Tibial nerve (tissue), 4 donors: Measurements from ENCODE around the gene FMNL2. TPM values are rescaled to one million over a fixed set of nuclear protein-coding genes. Genes with fewer than 3 reads are reported as not detected.

Experiments used
- DNase-seq, 2 donors: peaks; one replicate each; pipeline ENCODE4 v3.0.0-alpha.2; 2019; ENCODE audit warnings: low spot score in 2 of 2
- H3K27ac ChIP-seq, 4 donors: fragments of 200-600 bp; sonication (generic) in 3 of 4; one replicate each; pipeline ENCODE4 v1.5.1; 2017 to 2019; ENCODE audit warnings: mild to moderate bottlenecking in 1 of 4
- H3K27me3 ChIP-seq, 2 donors: fragments of 200-600 bp; sonication (generic) in 1 of 2; one replicate each; pipeline versions ENCODE4 v1.5.1 to v1.6.0; 2017 to 2019
- H3K36me3 ChIP-seq, 3 donors: fragments of 200-600 bp; sonication (generic); one replicate each; pipeline ENCODE4 v1.5.1; 2018 to 2019
- H3K4me1 ChIP-seq, 4 donors: fragments of 200-600 bp; sonication (generic) in 3 of 4; one replicate each; pipeline ENCODE4 v1.5.1; 2017 to 2019
- H3K4me3 ChIP-seq, 4 donors: fragments of 200-600 bp; sonication (generic) in 3 of 4; one replicate each; pipeline ENCODE4 v1.5.1; 2017 to 2019; ENCODE audit warnings: mild to moderate bottlenecking in 1 of 4, moderate library complexity in 1 of 4
- H3K9me3 ChIP-seq, 4 donors: fragments of 200-600 bp; sonication (generic) in 3 of 4; one replicate each; pipeline ENCODE4 v1.5.1; 2017 to 2019
- EP300 ChIP-seq, 2 donors: sonication (generic); formaldehyde crosslinking; IDR thresholded peaks; one replicate each; pipeline ENCODE4 v1.6.1; 2017; ENCODE audit warnings: antibody characterized with exemption in 2 of 2, mild to moderate bottlenecking in 1 of 2
- POLR2A ChIP-seq, 2 donors: fragments of 450-650 bp; IDR thresholded peaks; one replicate each; pipeline ENCODE4 v1.6.1; 2017; ENCODE audit warnings: antibody characterized with exemption in 2 of 2, mild to moderate bottlenecking in 2 of 2, moderate library complexity in 2 of 2
- WGBS, 2 donors: methylation state at CpG; one replicate each; pipeline ENCODE4 v1.1.5; 2018; 5-methylcytosine and 5-hydroxymethylcytosine counted together
- total RNA-seq, 4 donors: library from RNA; depleted of rRNA; stranded (reverse); fragments of >200 nt; gene quantifications; one replicate each; pipeline ENCODE4 v1.1.0, GENCODE V29; 2016
- TF ChIP-seq, protein P1 (sequence below), 5 experiments: fragments of 200-600 bp in 3 of 5; fragments of 450-650 bp in 2 of 5; sonication (generic) in 3 of 5; IDR thresholded peaks; one replicate each; pipeline ENCODE4 v1.5.1; 2016 to 2019; ENCODE audit warnings: antibody characterized with exemption in 5 of 5, mild to moderate bottlenecking in 3 of 5, moderate library complexity in 2 of 5

FMNL2 gene
- total RNA-seq, 4 donors from 2014 or later: 94.5 to 131 (median 98.1) TPM

DNA sequence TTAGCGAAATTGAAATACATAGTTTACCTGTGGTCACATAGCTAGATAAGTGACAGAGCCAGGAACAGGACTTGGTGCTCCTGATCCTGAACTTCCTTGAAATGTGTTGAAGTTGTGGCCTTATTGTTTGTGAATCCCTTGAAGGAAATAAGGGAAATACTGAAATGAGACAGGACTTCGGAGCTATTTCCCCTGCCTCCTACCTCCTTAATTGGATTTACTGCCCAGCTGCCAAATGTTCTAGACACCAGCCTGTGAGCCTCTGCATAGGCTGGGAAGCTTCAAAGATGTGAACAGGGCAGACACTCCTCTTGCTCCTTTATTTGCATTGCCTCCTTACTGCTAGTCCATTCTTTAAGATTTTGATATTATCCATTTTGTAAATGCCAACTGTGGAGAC, 247.1 kb downstream of the FMNL2 start:
- 72 to 77% methylated on average over 2 of the region's 2 CpGs for WGBS, 2 donors
- no peak for DNase-seq
- Histone ChIP-seq H3K9me3 (no peaks in the 10 kb centered on the region), H3K4me3 (no peak overlapping the region), H3K27me3 (no peaks in the 10 kb centered on the region), H3K36me3 (no peaks in the 10 kb centered on the region), H3K27ac (peak overlapping the region in 2 of 4 donors; percentile 51 to 60), H3K4me1 (peaks cover 4 to 78% (median 28%) of the 10 kb centered on the region in 4 donors)
- TF ChIP-seq EP300 (IDR thresholded peaks at IDR 0.05) (no peak), POLR2A (IDR thresholded peaks at IDR 0.05) (no peak)
- TF ChIP-seq, protein P1, sequence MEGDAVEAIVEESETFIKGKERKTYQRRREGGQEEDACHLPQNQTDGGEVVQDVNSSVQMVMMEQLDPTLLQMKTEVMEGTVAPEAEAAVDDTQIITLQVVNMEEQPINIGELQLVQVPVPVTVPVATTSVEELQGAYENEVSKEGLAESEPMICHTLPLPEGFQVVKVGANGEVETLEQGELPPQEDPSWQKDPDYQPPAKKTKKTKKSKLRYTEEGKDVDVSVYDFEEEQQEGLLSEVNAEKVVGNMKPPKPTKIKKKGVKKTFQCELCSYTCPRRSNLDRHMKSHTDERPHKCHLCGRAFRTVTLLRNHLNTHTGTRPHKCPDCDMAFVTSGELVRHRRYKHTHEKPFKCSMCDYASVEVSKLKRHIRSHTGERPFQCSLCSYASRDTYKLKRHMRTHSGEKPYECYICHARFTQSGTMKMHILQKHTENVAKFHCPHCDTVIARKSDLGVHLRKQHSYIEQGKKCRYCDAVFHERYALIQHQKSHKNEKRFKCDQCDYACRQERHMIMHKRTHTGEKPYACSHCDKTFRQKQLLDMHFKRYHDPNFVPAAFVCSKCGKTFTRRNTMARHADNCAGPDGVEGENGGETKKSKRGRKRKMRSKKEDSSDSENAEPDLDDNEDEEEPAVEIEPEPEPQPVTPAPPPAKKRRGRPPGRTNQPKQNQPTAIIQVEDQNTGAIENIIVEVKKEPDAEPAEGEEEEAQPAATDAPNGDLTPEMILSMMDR (IDR thresholded peaks at IDR 0.05): no peak

DNA sequence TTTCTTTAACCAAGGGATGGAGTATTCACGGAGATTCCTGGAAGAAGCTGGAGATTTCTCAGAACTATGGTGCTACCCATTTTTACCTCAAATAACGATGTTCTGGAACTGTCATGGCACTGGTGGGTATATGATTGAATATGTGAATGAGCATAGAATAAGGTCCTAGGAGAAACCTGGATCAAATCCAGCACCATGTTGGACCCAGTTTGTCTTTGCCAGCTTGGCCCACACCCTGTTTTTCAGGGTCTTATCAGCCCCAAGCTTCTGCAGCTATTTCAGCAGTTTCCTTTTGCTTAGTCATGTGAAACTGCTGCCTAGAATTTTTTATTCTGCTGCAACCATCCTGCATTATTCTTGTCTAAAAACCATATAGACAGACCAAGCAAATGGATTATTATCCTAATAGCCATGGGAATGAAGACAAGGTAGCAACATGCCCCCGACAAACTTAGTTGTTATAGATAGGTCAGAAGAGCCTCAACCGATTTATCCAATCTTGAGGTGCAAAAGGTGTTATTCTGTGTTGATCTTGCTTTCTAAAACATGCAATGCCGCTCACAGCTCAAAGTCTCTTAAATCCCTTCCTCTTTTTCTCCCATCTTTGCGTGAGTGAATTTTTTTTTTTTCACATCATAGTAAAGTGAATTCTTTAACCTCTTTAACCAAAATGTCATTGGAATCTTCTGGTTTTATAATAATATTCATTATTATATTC, 248.7 kb downstream of the FMNL2 start:
- WGBS, 2 donors: 85 to 90% methylated on average over 6 of the region's 6 CpGs
- TF ChIP-seq EP300 (IDR thresholded peaks at IDR 0.05) (no peak), POLR2A (IDR thresholded peaks at IDR 0.05) (no peak)
- TF ChIP-seq, protein P1 (IDR thresholded peaks at IDR 0.05): no peak
- Histone ChIP-seq H3K27me3 (no peaks in the 10 kb centered on the region), H3K9me3 (no peaks in the 10 kb centered on the region), H3K36me3 (no peaks in the 10 kb centered on the region), H3K4me3 (no peak overlapping the region), H3K4me1 (peaks cover 4 to 73% (median 30%) of the 10 kb centered on the region in 4 donors), H3K27ac (peak overlapping the region in 1 of 4 donors; percentile 29)
- DNase-seq: no peak

DNA sequence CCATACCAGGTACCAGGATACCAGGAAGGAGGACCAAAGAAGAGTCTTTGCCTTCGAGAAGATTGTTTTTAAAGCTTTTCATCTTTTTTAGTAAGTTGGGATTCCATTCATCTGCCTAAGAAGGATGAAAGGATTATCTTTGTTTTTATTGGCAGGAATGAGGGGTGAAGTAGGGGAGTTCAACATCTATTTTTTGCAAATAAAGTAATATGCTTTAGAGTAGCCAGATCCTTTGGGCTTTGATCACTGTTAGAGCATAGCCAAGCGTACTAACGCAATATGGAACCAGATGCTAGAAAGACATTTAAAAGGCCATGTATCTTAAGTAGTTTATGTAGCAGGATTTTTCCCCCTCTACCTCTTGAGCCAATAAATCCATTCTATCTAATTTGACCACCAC, 249.3 kb downstream of the FMNL2 start:
- no peaks in the 10 kb centered on the region for H3K36me3 ChIP-seq
- peak overlapping the region in 2 of 4 donors; percentile 6 to 29 for H3K27ac ChIP-seq
- peaks cover 4 to 72% (median 31%) of the 10 kb centered on the region in 4 donors for H3K4me1 ChIP-seq
- no peak overlapping the region for H3K4me3 ChIP-seq
- no peak for DNase-seq
- no peaks in the 10 kb centered on the region for H3K9me3 ChIP-seq
- TF ChIP-seq EP300 (IDR thresholded peaks at IDR 0.05) (no peak), POLR2A (IDR thresholded peaks at IDR 0.05) (no peak)
- TF ChIP-seq, protein P1 (IDR thresholded peaks at IDR 0.05): no peak
- 56 to 62% methylated on average over 3 of the region's 3 CpGs for WGBS, 2 donors
- H3K27me3 ChIP-seq: no peaks in the 10 kb centered on the region

DNA sequence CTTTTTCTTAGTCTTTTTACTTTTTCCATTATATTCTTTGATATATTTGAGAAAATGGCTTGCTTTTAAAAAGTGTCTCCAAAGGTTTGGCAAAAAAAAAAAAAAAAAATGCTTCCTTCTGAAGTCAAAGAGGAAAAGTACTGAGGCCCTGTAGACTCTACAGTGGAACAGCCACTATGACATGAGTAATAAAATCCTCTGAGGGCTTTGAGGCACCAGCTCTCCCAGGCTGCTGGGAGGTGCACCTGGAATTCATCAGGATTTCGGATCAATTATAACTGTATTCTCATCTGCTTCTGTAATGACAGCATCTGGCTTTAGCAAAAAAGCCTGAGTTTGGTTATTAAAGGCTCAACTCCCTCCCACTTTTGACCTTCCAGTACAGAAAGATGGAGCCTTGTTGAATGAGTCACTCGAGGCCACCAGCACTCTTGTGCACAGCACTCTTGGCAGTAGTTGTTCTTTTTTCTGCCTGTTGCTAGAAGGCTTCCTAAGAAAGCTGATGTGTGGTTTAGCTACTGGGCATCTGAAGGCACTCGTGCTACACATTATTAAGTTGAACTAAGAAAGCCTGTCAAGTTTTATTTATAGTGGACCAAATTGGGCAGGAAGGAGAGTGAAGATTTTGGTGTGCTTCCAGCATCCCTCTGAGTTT, 251.0 kb downstream of the FMNL2 start:
- Histone ChIP-seq H3K4me1 (peaks cover 4 to 67% (median 24%) of the 10 kb centered on the region in 4 donors), H3K27ac (peak overlapping the region in 2 of 4 donors; percentile 67 to 82)
- 23 to 25% methylated on average over 3 of the region's 3 CpGs for WGBS, 2 donors

DNA sequence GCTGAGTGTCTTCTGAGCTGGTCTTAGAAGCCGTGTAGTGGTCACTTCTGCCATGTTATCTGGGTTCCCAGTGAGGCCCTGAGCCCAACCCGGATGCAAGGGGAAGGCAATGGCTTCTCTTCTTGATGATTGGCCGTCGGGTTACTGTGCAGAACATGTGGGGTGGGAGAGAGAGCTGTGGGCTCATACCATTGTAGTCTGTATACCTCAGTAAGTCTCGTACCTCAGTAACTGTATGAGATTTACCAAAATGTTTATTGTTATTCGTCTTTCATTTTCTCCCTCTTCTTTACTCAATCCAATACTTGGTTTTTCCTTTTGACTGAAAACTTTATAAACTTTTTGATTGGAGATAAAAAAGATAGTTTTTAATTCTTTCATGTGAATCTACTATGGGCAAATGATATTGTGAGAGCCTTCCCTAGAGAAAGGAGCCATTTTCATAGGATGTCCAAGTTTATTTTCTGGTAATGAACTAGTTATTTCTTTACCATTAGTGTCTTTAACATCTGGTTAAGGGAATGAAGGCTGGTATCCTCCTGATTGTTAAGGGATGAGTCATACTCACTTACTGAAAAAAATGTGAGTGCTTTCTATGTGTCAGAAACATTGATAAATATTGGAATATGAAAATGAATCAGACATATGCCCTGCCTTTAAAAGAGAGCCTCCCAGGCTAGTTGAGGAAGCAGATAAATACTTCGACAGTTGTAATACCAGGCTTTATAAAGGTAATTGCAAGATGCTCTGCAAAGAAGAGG, 252.4 kb downstream of the FMNL2 start:
- Histone ChIP-seq H3K36me3 (no peaks in the 10 kb centered on the region), H3K4me1 (peaks cover 4 to 56% (median 24%) of the 10 kb centered on the region in 4 donors), H3K9me3 (no peaks in the 10 kb centered on the region), H3K27me3 (no peaks in the 10 kb centered on the region), H3K27ac (peak overlapping the region in 2 of 4 donors; percentile 66 to 82), H3K4me3 (no peak overlapping the region)
- TF ChIP-seq, protein P1 (IDR thresholded peaks at IDR 0.05): no peak
- TF ChIP-seq POLR2A (IDR thresholded peaks at IDR 0.05): no peak
- TF ChIP-seq EP300 (IDR thresholded peaks at IDR 0.05): no peak
- 80 to 81% methylated on average over 7 of the region's 7 CpGs for WGBS, 2 donors
- no peak for DNase-seq

More for the DNA sequence above, 251.0 kb downstream of the FMNL2 start:
- no peak overlapping the region for H3K4me3 ChIP-seq
- no peaks in the 10 kb centered on the region for H3K27me3 ChIP-seq
- H3K36me3 ChIP-seq: no peaks in the 10 kb centered on the region
- no peak for DNase-seq
- TF ChIP-seq EP300 (IDR thresholded peaks at IDR 0.05) (peak in 1 of 2 donors; percentile 61), POLR2A (IDR thresholded peaks at IDR 0.05) (no peak)
- H3K9me3 ChIP-seq: no peaks in the 10 kb centered on the region
